LNCAP (cell line): ENCODE results near the gene ME1.

Source experiments
- CTCF ChIP-seq: fragments of 450-650 bp; IDR thresholded peaks from 2 replicates; pipeline ENCODE4 v1.5.1; 2017; ENCODE audit warnings: mild to moderate bottlenecking

The ME1 gene

GRCh38 chr6:83470001-83470400 is 39.1 kb upstream of the ME1 start:
- no peak for TF ChIP-seq CTCF

GRCh38 chr6:83467620-83468036 is 36.8 kb upstream of the ME1 start:
- TF ChIP-seq CTCF: no peak

- TF ChIP-seq CTCF: no peak
These were observed 35.5 kb upstream of the ME1 start for GRCh38 chr6:83466328-83466727.

GRCh38 chr6:83464381-83465140 is 33.7 kb upstream of the ME1 start:
- no peak for TF ChIP-seq CTCF

GRCh38 chr6:83463886-83464285 is 33.0 kb upstream of the ME1 start:
- TF ChIP-seq CTCF: no peak

- TF ChIP-seq CTCF: no peak
These were observed 31.7 kb upstream of the ME1 start for GRCh38 chr6:83462524-83462923.

- TF ChIP-seq CTCF: no peak
These were observed 30.6 kb upstream of the ME1 start for GRCh38 chr6:83461438-83461837.

- TF ChIP-seq CTCF: no peak
These were observed 28.8 kb upstream of the ME1 start for GRCh38 chr6:83459663-83460062.
